Tibial nerve (tissue), 4 donors: ENCODE data around the gene PLEKHG4.
A peak's percentile ranks its signal among the peaks of the same experiment; 100 is the strongest.

Experiments
- CTCF ChIP-seq, 5 experiments: fragments of 200-600 bp in 3 of 5; fragments of 450-650 bp in 2 of 5; sonication (generic) in 3 of 5; IDR thresholded peaks; one replicate each; pipeline ENCODE4 v1.5.1; 2016 to 2019; ENCODE audit warnings: antibody characterized with exemption in 5 of 5, mild to moderate bottlenecking in 3 of 5, moderate library complexity in 2 of 5
- EP300 ChIP-seq, 2 donors: sonication (generic); formaldehyde crosslinking; IDR thresholded peaks; one replicate each; pipeline ENCODE4 v1.6.1; 2017; ENCODE audit warnings: antibody characterized with exemption in 2 of 2, mild to moderate bottlenecking in 1 of 2
- POLR2A ChIP-seq, 2 donors: fragments of 450-650 bp; IDR thresholded peaks; one replicate each; pipeline ENCODE4 v1.6.1; 2017; ENCODE audit warnings: antibody characterized with exemption in 2 of 2, mild to moderate bottlenecking in 2 of 2, moderate library complexity in 2 of 2

- TF ChIP-seq CTCF (IDR thresholded peaks at IDR 0.05): peak in 3 of 5 experiments; percentile 26 to 53 (median 33)
- TF ChIP-seq POLR2A (IDR thresholded peaks at IDR 0.05): no peak
- no peak for TF ChIP-seq EP300 (IDR thresholded peaks at IDR 0.05)
Observed at GRCh38 chr16:67248401-67249177, 30.7 kb upstream of the PLEKHG4 start, which contains the start of gene SLC9A5.
